Measurements from ENCODE around the gene APPL2. TPM values are rescaled to one million over a fixed set of nuclear protein-coding genes. Genes with fewer than 3 reads are reported as not detected.
"Not testable (repeated sequence)": the region's sequence is repeated elsewhere in the genome, so short reads cannot be mapped to it uniquely, and the experiment has no call there.

APPL2 gene
- total and polyA plus RNA-seq, 3 donors from 2014 or later: 70.9 to 140 (median 129) TPM

GRCh38 chr12:105189293-105189692 lies 46.7 kb downstream of the APPL2 start:
- WGBS, 2 donors: 80% methylated on average over 6 of the region's 6 CpGs

GRCh38 chr12:105183976-105184375 lies 52.0 kb downstream of the APPL2 start:
- intact Hi-C loops (cut with DNase I; ENCODE audit: low total_unique reads); H3K4me1 ChIP-seq; H3K4me3 ChIP-seq; DNase-seq; H3K9me3 ChIP-seq; H3K36me3 ChIP-seq (ENCODE audit: low read depth, missing control alignments); H3K27ac ChIP-seq; H3K27me3 ChIP-seq: not testable (repeated sequence)
- WGBS, 2 donors: 94 to 95% methylated on average over 5 of the region's 5 CpGs

More at GRCh38 chr12:105189293-105189692, 46.7 kb downstream of the APPL2 start:
- no peak for DNase-seq
- H3K27ac ChIP-seq: no peak overlapping the region
- no peaks in the 10 kb centered on the region for H3K27me3 ChIP-seq
- no peak overlapping the region for H3K4me3 ChIP-seq
- H3K9me3 ChIP-seq: no peaks in the 10 kb centered on the region
- no peaks in the 10 kb centered on the region for H3K36me3 ChIP-seq (ENCODE audit: low read depth, missing control alignments)
- TF ChIP-seq POLR2A (IDR thresholded peaks at IDR 0.05) (no peak), CTCF (IDR thresholded peaks at IDR 0.05) (no peak)
- intact Hi-C loops (cut with DNase I; ENCODE audit: low total_unique reads): no loop called here
- H3K4me1 ChIP-seq: no peaks in the 10 kb centered on the region

DNA sequence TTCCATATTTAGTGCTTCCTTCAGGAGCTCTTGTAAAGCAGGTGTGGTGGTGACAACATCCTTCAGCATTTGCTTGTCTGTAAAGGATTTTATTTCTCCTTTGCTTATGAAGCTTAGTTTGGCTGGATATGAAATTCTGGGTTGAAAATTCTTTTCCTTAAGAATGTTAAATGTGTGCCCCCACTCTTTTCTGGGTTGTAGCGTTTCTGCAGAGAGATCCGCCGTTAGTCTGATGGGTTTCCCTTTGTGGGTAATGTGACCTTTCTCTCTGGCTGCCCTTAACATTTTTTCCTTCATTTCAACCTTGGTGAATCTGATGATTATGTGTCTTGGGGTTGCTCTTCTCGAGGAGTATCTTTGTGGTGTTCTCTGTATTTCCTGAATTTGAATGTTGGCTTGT lies 52.6 kb downstream of the APPL2 start:
- intact Hi-C loops (cut with DNase I; ENCODE audit: low total_unique reads); H3K27me3 ChIP-seq; H3K4me3 ChIP-seq; H3K36me3 ChIP-seq (ENCODE audit: low read depth, missing control alignments); DNase-seq; H3K9me3 ChIP-seq; H3K27ac ChIP-seq; H3K4me1 ChIP-seq: not testable (repeated sequence)
- WGBS, 2 donors: 92 to 95% methylated on average over 4 of the region's 4 CpGs

GRCh38 chr12:105179114-105179513 lies 56.9 kb downstream of the APPL2 start:
- H3K27me3 ChIP-seq; H3K36me3 ChIP-seq (ENCODE audit: low read depth, missing control alignments); H3K4me1 ChIP-seq; H3K9me3 ChIP-seq; H3K4me3 ChIP-seq; H3K27ac ChIP-seq; intact Hi-C loops (cut with DNase I; ENCODE audit: low total_unique reads); DNase-seq: not testable (repeated sequence)
- 100% methylated on average over 1 of the region's 1 CpG for WGBS, 2 donors

DNA sequence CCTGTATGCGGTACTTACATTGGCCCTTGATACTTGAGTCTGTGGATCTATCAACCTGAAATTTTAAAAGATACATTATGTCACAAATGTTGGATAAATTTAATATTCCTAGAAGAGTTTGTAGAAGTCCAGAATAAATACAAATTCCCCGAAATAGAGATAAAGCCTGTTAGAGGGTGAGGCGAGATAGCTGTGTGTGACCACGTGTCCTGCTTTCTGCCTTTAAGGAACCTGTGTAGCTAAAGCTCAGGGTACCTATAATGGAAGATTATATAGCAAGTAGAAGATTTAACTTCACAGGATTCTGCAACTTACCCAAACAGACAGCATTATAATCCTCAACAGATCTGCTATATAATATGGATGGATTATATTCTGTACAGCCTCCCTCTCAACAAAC lies 58.8 kb downstream of the APPL2 start:
- no peak for TF ChIP-seq CTCF (IDR thresholded peaks at IDR 0.05)
- no peak for TF ChIP-seq POLR2A (IDR thresholded peaks at IDR 0.05)
- intact Hi-C loops (cut with DNase I; ENCODE audit: low total_unique reads): no loop called here
- Histone ChIP-seq H3K4me3 (no peak overlapping the region), H3K27ac (no peak overlapping the region), H3K36me3 (ENCODE audit: low read depth, missing control alignments) (no peaks in the 10 kb centered on the region), H3K9me3 (no peaks in the 10 kb centered on the region), H3K4me1 (no peaks in the 10 kb centered on the region), H3K27me3 (no peaks in the 10 kb centered on the region)
- WGBS, 2 donors: 76 to 79% methylated on average over 4 of the region's 4 CpGs
- no peak for DNase-seq

- TF ChIP-seq POLR2A (IDR thresholded peaks at IDR 0.05) (no peak), CTCF (IDR thresholded peaks at IDR 0.05) (no peak)
- intact Hi-C loops (cut with DNase I; ENCODE audit: low total_unique reads): no loop called here
- 59 to 74% methylated on average over 2 of the region's 2 CpGs for WGBS, 2 donors
- Histone ChIP-seq H3K4me3 (no peak overlapping the region), H3K27me3 (no peaks in the 10 kb centered on the region), H3K27ac (no peak overlapping the region), H3K9me3 (no peaks in the 10 kb centered on the region), H3K36me3 (ENCODE audit: low read depth, missing control alignments) (no peaks in the 10 kb centered on the region), H3K4me1 (no peaks in the 10 kb centered on the region)
- no peak for DNase-seq
These were observed 60.5 kb downstream of the APPL2 start for GRCh38 chr12:105175397-105175990.

Measured in testis (tissue), 3 donors.